K562 (cell line): ENCODE data around the gene SOX12. TPM values are rescaled to one million over a fixed set of nuclear protein-coding genes. Genes with fewer than 3 reads are reported as not detected.
A peak's percentile ranks its signal among the peaks of the same experiment; 100 is the strongest.

Experiments
- ARID1B ChIP-seq: fragments of 450-650 bp; IDR thresholded peaks from 2 replicates; pipeline ENCODE4 v1.6.1; 2016; ENCODE audit warnings: antibody characterized with exemption, mild to moderate bottlenecking, inconsistent platforms
- ARID3A ChIP-seq: IDR thresholded peaks from 2 replicates; pipeline ENCODE4 v1.6.1; 2012; ENCODE audit warnings: low read depth, low read length, improper control_type of control experiment, borderline replicate concordance
- CBFB ChIP-seq: sonication (generic); formaldehyde crosslinking; IDR thresholded peaks from 2 replicates; pipeline ENCODE4 v1.4.0; 2020; ENCODE audit warnings: mild to moderate bottlenecking, missing genetic modification reagents
- FOXK1 ChIP-seq: sonication (generic); formaldehyde crosslinking; IDR thresholded peaks from 2 replicates; pipeline ENCODE4 v1.8.0; 2022; ENCODE audit warnings: missing genetic modification reagents, mild to moderate bottlenecking, borderline replicate concordance
- FOXO4 ChIP-seq: fragments of 450-650 bp; formaldehyde crosslinking; IDR thresholded peaks from 2 replicates; pipeline ENCODE4 v1.4.0; 2020; ENCODE audit warnings: mild to moderate bottlenecking, moderate library complexity
- HDAC8 ChIP-seq: fragments of 450-650 bp; IDR thresholded peaks from 2 replicates; pipeline ENCODE4 v1.6.1; 2016; ENCODE audit warnings: mild to moderate bottlenecking, missing genetic modification characterization, moderate library complexity, missing compliant biosample characterization
- HNRNPLL ChIP-seq: fragments of 200-400 bp; formaldehyde crosslinking; IDR thresholded peaks from 2 replicates; pipeline ENCODE4 v1.6.1; 2017; ENCODE audit warnings: low read length, low read depth, mild to moderate bottlenecking; ENCODE audit not compliant: poor library complexity, severe bottlenecking
- KLF16 ChIP-seq: IDR thresholded peaks from 2 replicates; pipeline ENCODE4 v1.6.1; 2016; ENCODE audit warnings: antibody characterized with exemption
- MIER1 ChIP-seq: fragments of 450-650 bp; IDR thresholded peaks from 2 replicates; pipeline ENCODE4 v1.6.1; 2016; ENCODE audit warnings: antibody characterized with exemption, mild to moderate bottlenecking, low read depth
- NCOA4 ChIP-seq: fragments of 450-650 bp; IDR thresholded peaks from 2 replicates; pipeline ENCODE4 v1.6.1; 2018; ENCODE audit warnings: mild to moderate bottlenecking; ENCODE audit not compliant: partially characterized antibody
- NKRF ChIP-seq: fragments of 450-650 bp; IDR thresholded peaks from 2 replicates; pipeline ENCODE4 v1.6.1; 2016; ENCODE audit warnings: borderline replicate concordance
- NR2C1 ChIP-seq, 2 experiments: fragments of 450-650 bp; IDR thresholded peaks; 2 replicates each; pipeline ENCODE4 v1.6.1; 2017; ENCODE audit warnings: mild to moderate bottlenecking in 2 of 2, antibody characterized with exemption in 1 of 2, inconsistent platforms in 1 of 2, missing compliant biosample characterization in 1 of 2, missing genetic modification characterization in 1 of 2
- PHB ChIP-seq: fragments of 250-450 bp; sonication (Bioruptor Pico); IDR thresholded peaks from 2 replicates; pipeline ENCODE4 v1.5.0; 2021
- POLR2AphosphoS2 ChIP-seq: IDR thresholded peaks from 2 replicates; pipeline ENCODE4 v1.6.1; 2012; ENCODE audit warnings: low read length, improper control_type of control experiment
- STAG1 ChIP-seq: sonication (generic); formaldehyde crosslinking; IDR thresholded peaks from 2 replicates; pipeline ENCODE4 v1.5.0; 2020; ENCODE audit warnings: missing genetic modification reagents, borderline replicate concordance
- TRIM24 ChIP-seq, 2 experiments: fragments of 450-650 bp; IDR thresholded peaks; 2 replicates each; pipeline ENCODE4 v1.6.1; 2016
- ZBED1 ChIP-seq: IDR thresholded peaks from 2 replicates; pipeline ENCODE4 v1.6.1; 2014
- ZFX ChIP-seq: sonication (generic); formaldehyde crosslinking; IDR thresholded peaks from 2 replicates; pipeline ENCODE4 v1.8.0; 2022; ENCODE audit warnings: mild to moderate bottlenecking, missing genetic modification reagents, moderate library complexity
- ZNF780A ChIP-seq: fragments of 250-450 bp; sonication (Bioruptor Pico); IDR thresholded peaks from 2 replicates; pipeline ENCODE4 v1.5.0; 2021; ENCODE audit warnings: mild to moderate bottlenecking
- ZSCAN32 ChIP-seq: fragments of 450-650 bp; formaldehyde crosslinking; IDR thresholded peaks from 2 replicates; pipeline ENCODE4 v1.4.0; 2020; ENCODE audit warnings: mild to moderate bottlenecking, moderate library complexity
- polyA plus RNA-seq, 8 experiments: library from polyadenylated mRNA; depleted of rRNA in 4 of 8; stranded (reverse) in 5 of 8; unstranded in 3 of 8; fragments of >200 nt; fragmentation: Nextera tagmentation in 2 of 8; fragmentation: Illumina TruSeq in 1 of 8; extraction: Ambion mirVana in 2 of 8; extraction: Trizol in 1 of 8; gene quantifications; 2 replicates each; pipeline versions ENCODE4 v1.2.1 to v1.2.3, GENCODE V29; 2011 to 2014; ENCODE audit warnings: inconsistent platforms in 1 of 8, missing spikeins in 1 of 8
- total RNA-seq, 7 experiments: library from RNA; depleted of rRNA in 6 of 7; stranded (reverse); fragments of >200 nt in 6 of 7; fragmentation: Illumina TruSeq in 2 of 7; extraction: Trizol in 2 of 7; gene quantifications; 2 replicates each; pipeline versions ENCODE4 v1.2.1 to v1.2.3, GENCODE V29; 2011 to 2021; ENCODE audit warnings: low replicate concordance in 1 of 7
- TF ChIP-seq, protein P1 (sequence below): sonication (generic); formaldehyde crosslinking; IDR thresholded peaks from 2 replicates; pipeline ENCODE4 v1.8.1; 2022; ENCODE audit warnings: missing genetic modification reagents
- TF ChIP-seq, protein P2 (sequence below): sonication (generic); formaldehyde crosslinking; IDR thresholded peaks from 2 replicates; pipeline ENCODE4 v1.8.0; 2022; ENCODE audit warnings: mild to moderate bottlenecking, missing genetic modification reagents

Gene SOX12
- total and polyA plus RNA-seq, 9 of the 15 experiments (the other 6 are each of a cell fraction or from before 2014, with no cell fraction given), result 0.42 to 26.3 (median 2.6) TPM

- TF ChIP-seq ARID3A, result no peak
- TF ChIP-seq ZBED1, result 0 out of 2 replicates have a peak, but pooled peaks have one; percentile 36
- TF ChIP-seq ZNF780A (CRISPR knock-in tag), result no peak
- no peak; the same call in 1 of the 2 replicates for TF ChIP-seq NKRF
- TF ChIP-seq FOXO4 (CRISPR knock-in tag), result no peak
- TF ChIP-seq CBFB (CRISPR knock-in tag), result no peak
- TF ChIP-seq HDAC8, result no peak
- no peak for TF ChIP-seq POLR2AphosphoS2
- TF ChIP-seq TRIM24 (IDR thresholded peaks at IDR 0.05), result no peak
- TF ChIP-seq HNRNPLL, result no peak
- TF ChIP-seq FOXK1, result peak; percentile 71; the same call in 1 of the 2 replicates
- TF ChIP-seq ARID1B, result no peak
- peak; percentile 65 for TF ChIP-seq ZFX (CRISPR knock-in tag)
- peak; percentile 47; the same call in 1 of the 2 replicates for TF ChIP-seq KLF16
- TF ChIP-seq NR2C1 (IDR thresholded peaks at IDR 0.05), result peak; percentile 53
- peak; percentile 29; the same call in 1 of the 2 replicates for TF ChIP-seq NR2C1 (tag; IDR thresholded peaks at IDR 0.05)
- 0 out of 2 replicates have a peak, but pooled peaks have one; percentile 38 for TF ChIP-seq MIER1
- no peak for TF ChIP-seq STAG1 (CRISPR knock-in tag)
- no peak for TF ChIP-seq NCOA4
- TF ChIP-seq, protein P1, sequence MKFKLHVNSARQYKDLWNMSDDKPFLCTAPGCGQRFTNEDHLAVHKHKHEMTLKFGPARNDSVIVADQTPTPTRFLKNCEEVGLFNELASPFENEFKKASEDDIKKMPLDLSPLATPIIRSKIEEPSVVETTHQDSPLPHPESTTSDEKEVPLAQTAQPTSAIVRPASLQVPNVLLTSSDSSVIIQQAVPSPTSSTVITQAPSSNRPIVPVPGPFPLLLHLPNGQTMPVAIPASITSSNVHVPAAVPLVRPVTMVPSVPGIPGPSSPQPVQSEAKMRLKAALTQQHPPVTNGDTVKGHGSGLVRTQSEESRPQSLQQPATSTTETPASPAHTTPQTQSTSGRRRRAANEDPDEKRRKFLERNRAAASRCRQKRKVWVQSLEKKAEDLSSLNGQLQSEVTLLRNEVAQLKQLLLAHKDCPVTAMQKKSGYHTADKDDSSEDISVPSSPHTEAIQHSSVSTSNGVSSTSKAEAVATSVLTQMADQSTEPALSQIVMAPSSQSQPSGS (CRISPR knock-in tag), result no peak
- no peak for TF ChIP-seq PHB
- TF ChIP-seq, protein P2, sequence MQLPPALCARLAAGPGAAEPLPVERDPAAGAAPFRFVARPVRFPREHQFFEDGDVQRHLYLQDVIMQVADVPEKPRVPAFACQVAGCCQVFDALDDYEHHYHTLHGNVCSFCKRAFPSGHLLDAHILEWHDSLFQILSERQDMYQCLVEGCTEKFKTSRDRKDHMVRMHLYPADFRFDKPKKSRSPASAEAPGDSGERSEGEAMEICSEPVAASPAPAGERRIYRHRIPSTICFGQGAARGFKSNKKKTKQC (CRISPR knock-in tag), result no peak; the same call in 1 of the 2 replicates
- no peak for TF ChIP-seq ZSCAN32 (CRISPR knock-in tag)
Measured at GRCh38 chr20:290084-290831, 35.1 kb upstream of the SOX12 start, which contains the start of gene C20orf96 (continued).
